GM08714 (cell line): ENCODE results near the gene NTRK2.

Source experiments
- H3K4me3 ChIP-seq: fragments of 200-500 bp; sonication (Bioruptor generic); 2 replicates; pipeline ENCODE4 v1.5.1; 2014; ENCODE audit warnings: mild to moderate bottlenecking, low read length, inconsistent platforms
- ZNF274 ChIP-seq: IDR thresholded peaks from 2 replicates; pipeline ENCODE4 v1.6.1; 2012; ENCODE audit warnings: mild to moderate bottlenecking, low read depth, low read length

NTRK2 gene

DNA sequence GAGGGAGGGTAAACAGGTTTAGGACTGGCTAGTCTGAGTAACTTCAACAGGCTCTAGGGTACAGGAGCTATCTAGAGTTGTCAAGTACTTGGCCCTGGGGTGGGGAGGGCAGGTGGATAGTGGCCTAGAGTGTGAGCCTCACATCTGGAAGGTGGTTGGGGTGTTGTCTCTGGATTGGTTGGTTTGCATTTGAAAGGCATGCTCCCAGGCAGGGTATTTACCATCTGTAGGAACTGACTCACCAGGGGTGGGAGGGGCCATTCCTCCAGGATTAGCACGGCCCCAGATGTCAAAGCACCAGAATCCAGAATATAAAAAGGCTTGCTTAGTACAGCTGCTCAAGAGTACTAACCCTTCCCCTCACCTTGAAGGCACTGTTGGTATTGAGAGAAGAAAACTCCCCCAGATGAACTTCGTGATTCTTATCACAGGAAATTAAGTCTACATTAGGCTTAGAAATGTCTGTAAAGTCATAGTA lies 193.3 kb downstream of the NTRK2 start:
- no peak overlapping the region for H3K4me3 ChIP-seq

DNA sequence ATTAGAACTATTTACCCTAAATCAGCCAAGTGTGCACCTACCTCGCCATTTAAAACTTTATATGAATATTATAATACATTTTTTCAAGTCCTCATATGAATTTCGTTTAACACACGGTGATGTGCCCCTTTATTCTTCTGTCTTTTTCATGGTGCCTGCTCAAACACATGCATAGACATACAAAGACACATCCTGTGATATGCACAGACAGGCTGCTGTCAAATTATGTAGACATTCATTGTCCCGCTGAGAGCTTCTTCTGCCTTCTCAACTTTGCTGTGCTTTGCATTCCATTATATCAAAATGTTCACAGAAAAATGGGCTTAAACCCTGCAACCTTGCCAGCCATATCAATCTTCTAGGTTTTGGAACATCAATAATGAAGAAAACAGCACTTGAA lies 193.8 kb downstream of the NTRK2 start:
- no peak for TF ChIP-seq ZNF274
- no peak overlapping the region for H3K4me3 ChIP-seq

More for the DNA sequence above, 193.3 kb downstream of the NTRK2 start:
- no peak for TF ChIP-seq ZNF274

DNA sequence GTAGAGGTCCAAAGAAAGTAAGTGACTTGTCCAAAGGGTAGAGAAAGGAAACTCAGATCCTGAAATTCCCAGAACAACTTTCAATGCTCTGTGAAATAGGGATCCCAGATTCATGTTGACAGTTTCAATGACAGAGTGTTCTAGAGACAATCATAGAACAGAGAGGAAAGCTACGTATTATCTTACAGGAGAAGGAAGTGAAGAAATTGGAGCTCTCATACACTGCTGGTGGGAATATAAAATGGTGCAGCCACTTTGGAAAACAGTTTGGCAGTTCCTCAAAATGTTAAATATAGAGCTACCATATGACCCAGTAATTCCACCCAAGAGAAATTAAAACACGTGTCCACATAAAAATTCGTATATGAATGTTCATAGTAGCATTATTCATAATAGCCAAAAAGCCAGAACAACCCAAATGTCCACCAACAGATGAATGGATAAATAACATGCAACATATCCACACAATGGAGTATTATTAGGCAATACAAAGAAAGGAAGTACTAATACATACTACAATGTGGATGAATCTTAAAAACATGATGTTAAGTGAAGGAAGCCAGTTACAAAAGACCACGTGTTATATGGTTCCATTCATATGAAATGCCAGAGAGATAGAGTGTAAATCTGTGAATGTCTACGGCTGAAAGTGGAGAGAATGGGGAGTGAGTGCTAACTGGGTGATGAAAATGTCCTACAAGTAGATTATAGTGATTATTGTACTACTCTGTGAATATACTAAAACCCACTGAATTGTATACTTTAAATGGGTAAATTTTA lies 197.1 kb downstream of the NTRK2 start:
- TF ChIP-seq ZNF274 = no peak
- no peak overlapping the region for H3K4me3 ChIP-seq

DNA sequence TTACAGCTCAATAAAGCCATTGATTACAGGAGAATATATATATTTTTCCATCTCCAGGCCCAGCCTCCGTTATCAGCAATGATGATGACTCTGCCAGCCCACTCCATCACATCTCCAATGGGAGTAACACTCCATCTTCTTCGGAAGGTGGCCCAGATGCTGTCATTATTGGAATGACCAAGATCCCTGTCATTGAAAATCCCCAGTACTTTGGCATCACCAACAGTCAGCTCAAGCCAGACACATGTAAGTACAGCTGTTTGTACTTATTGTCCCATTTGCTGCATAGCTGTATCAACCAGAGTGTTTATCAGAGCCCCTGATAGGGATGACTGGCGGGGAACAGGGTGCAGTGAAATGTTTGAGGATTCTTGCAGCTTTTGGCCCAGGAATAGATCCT lies 197.7 kb downstream of the NTRK2 start:
- H3K4me3 ChIP-seq = no peak overlapping the region
- TF ChIP-seq ZNF274 = no peak

DNA sequence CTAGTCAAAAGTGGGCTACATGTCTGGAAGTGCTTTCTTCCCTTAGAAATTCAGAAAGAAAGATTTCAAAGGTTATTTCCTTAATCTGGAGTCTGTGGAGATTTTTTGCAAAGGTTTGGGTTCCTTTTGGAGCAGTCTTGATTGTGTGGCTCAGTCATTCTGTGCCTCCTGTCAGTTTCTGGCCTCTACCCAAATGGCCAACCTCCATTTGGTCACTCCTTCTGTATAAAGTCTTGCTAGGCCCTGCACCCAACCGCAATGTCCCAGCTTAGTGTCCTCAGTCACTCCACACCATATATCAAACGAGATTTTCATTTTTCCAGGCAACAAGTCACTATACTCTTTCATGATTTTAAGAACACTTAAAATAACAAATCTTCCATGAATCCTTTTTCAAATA lies 199.6 kb downstream of the NTRK2 start:
- H3K4me3 ChIP-seq = no peak overlapping the region
- no peak for TF ChIP-seq ZNF274

DNA sequence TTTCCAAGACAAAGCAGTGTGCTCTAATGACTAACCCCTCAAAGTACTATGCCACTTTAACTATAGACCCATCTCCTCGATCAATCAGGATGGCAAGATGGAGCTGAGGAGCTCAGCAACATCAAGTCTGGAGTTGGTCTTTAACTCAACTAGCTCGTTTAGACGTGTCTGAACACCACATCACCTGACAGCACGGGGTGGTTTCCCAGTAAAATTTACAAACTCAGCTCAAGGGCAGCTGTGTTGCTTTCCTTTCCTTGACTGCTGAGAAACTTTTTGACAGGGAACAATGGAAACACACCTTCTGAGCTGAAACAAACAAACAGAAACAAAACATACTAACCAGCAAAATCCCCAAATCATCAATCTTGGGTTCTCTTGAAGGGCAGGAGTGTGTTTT lies 202.5 kb downstream of the NTRK2 start:
- TF ChIP-seq ZNF274 = no peak
- H3K4me3 ChIP-seq = no peak overlapping the region

DNA sequence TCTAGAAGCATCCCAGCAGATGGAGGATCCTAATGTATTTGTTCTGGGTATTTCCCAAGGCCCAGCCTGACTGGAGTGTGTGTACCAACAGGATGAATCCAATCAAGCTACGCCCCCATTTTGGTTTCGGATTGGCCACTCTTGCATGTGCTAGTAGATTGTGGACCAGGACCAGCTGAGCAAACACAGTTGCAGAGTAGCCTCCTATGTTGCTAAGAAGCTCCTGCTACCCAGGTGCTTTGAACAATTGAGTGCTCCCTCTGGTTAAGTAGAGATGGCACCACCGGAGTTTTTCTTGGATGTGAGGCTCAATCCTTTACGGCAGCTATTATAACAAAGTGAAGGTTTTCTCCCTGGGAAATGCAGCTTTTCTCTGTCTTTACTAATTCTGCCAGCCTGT lies 204.5 kb downstream of the NTRK2 start:
- no peak for TF ChIP-seq ZNF274
- H3K4me3 ChIP-seq = no peak overlapping the region

DNA sequence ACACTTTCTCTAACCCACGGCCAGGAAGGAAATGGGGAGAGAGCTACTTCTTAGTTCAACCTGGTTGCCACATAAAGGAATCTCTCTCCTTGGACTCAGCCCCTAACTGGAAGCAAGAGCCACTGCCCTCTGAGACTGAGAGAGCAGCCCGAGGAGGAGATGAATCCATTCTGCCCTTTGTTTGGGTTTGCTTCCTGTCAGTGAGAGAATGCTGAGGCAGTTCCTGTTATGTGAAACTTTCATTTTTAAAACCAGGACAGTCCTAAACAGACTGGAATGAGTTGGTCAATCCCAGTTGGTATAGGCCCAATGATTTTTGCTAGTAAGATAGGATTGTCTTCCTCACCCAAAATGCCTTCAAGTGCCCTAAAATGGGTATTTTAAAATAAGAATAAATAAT lies 205.1 kb downstream of the NTRK2 start:
- no peak for TF ChIP-seq ZNF274
- no peak overlapping the region for H3K4me3 ChIP-seq

DNA sequence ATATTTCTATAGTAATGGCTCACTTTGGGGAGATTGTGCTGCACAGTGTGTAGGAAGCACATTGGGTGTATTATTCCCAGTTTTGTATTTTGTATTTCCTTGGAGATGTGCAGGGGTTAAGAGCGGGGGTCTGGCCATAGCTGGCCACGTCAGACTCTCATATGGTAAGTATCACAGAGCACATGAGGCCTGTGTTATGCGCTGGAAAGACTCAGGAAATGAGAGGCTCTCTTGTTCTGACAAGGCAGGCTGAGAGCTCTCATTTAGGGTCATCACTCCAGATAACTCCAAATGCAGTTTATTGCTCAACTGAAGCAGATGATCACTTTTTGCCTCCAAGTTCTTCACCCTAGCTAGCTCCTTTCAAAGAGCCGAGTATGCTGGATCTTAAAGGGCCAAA lies 205.7 kb downstream of the NTRK2 start:
- H3K4me3 ChIP-seq = no peak overlapping the region
- no peak for TF ChIP-seq ZNF274

DNA sequence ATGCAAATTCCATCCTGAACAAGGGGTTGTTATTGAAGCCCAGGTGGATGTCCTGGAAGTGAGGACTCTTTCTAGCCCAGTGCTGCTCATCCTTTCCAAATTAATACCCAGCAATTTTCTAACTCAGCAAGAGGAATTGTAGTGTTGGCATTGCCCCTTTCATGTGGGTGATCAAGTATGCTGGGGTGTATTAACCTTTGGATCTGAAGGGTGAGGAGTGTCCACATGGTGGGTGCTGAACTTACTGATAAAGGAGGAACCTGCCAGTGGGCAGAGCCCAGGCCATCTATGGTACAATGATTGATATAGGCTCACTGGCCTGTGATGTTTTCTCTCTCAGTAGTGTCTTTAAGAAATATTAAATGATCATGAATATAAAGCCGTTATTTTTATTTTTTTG lies 210.1 kb downstream of the NTRK2 start:
- no peak for TF ChIP-seq ZNF274
- H3K4me3 ChIP-seq = no peak overlapping the region

DNA sequence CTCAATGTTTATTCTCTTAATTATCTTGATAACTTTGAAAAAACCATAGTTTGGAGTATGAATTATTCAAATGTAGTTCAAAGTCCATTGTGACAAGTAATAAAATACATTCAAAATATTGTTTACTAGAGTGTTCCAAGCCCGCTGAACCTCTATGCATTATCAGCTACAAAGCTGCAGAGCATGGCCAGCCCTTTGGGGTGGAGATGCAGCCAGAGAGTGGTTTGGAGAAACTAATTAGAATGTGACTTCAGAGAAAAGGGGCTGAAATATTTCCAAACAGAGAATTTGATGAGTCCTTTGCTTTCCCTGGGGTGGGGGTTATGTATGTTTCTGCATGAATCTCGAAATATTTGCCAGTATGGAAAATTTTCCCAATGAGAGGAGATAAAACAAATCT lies 211.3 kb downstream of the NTRK2 start:
- no peak for TF ChIP-seq ZNF274
- H3K4me3 ChIP-seq = no peak overlapping the region

DNA sequence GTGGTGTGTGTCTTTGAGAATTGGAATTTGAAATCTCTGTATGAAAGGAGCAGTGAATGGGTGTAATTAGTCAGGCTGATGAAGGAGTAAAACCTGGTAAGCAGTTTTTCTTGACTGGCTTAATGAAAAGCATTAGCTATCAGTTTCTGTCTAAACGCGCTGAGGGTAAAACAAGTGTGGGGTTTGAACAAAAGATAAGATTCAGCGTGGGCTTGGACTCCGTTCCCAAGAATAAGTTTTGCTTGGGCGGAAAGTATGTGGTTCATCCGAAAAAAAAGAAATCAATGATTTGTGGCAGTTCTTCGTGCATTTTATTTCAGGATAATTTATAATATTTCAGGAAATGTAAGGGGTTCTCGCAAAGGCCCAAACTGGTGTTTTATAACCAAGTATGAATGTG lies 217.3 kb downstream of the NTRK2 start:
- no peak overlapping the region for H3K4me3 ChIP-seq
- no peak for TF ChIP-seq ZNF274

DNA sequence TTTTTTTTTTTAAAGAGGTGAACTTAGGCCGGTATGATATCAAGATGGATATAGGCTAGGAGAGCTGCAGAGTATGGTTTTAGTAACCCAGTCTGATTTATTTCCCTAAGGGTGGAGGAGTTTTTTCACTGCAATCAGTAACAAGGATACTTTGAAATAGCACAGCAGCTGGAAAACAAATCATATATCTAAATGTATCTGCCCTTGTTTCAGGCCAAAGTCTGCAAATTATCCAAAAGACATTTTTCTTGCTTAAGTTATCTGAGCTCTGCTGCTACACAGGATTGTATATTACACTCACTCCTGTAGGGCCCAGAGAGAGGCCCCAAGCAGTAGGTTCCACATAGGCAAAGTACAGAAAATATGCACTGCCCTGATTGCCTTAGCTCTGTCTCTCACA lies 222.4 kb downstream of the NTRK2 start:
- H3K4me3 ChIP-seq = no peak overlapping the region
- TF ChIP-seq ZNF274 = no peak

DNA sequence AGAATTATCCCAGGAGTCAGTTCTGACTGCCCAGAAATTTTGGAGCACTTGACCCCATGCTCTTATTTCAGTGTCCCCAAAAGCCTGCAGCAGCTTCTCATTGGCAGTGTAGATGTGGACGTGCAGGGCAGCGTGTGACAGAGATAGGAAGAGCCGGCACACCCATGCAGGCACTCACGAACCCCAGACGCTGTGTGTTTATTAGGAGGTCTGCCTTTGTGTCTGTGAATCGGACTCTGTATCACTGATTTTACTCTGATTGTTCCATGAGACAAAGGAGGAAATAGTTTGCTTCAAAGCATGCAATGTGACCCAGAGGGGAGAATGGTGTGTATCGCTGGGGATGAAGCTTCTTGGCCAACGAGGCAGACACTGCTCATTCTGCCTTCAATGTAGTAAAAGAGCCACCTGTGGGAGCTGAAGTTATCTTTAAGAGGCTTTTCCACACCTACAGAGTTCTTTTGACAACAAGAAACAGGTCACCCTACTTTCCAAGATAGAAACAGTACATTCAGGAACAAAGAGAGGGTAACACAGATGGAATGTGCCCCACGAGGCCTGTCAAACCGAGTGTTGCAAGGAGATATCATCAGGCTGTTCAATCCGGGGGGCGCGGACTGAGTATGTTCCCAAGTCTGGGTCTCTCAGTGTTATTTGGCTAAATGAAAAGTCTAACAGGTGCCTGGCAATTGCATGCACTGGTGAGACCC lies 224.0 kb downstream of the NTRK2 start:
- TF ChIP-seq ZNF274 = no peak
- no peak overlapping the region for H3K4me3 ChIP-seq

DNA sequence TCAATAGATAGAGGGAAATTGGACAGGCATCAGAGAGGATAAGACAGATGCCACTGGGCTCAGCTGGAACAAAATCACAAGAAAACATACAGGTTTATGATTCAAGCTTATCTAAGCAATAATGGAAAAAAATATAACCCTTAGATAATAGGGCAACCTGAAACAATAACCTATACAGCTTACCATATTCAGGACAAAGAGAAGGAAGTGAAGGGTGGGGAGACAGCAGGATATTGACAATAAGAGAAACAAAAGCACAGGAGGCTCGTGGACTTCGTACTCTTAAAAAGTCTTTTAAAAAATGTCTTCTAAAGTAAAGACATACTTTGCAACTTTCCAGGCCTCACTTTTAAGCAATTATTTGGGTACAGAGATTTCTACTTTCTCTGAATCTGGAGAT lies 225.3 kb downstream of the NTRK2 start:
- no peak overlapping the region for H3K4me3 ChIP-seq
- TF ChIP-seq ZNF274 = no peak

DNA sequence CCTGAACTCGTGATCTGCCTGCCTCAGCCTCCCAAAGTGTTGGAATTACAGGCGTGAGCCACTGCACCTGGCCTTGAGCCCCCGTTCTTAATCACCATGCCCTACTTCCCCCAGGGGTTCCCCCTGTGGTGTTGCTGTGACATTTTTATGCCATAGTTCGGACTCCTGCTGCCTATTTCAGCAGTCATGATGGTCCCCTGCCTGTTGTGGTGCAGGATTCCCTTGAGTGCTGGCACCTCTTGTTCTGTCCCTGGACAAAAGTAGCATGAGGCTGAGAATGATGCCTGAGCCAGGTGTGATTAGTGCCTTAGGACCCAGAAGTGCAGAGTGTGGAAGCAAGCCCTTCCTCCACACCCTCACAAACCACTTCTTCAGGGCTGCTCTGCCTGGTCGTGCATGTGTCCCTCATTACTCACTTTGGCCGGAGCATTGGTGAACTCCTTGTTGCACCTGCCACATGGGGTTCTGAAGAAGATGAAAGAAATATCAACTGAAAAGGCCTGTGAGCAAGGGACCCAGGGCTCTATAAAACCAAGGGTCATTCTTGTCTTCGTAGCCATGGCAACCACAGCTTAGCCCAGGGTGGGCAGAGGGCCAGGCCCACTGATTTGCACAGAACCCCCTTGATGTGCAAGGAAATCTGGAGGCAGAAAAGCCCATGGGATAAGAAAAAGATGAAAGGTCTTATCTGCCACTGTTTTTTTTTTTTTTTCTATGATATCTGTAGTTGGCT lies 228.0 kb downstream of the NTRK2 start:
- TF ChIP-seq ZNF274 = no peak
- no peak overlapping the region for H3K4me3 ChIP-seq
